Stimulated activated CD8-positive, alpha-beta memory T cell treated with anti-CD3 and anti-CD28 coated beads, Interleukin-12 subunit alpha, Interleukin-12 subunit beta, amount 100 ng/mL, for 4 hours (primary cell): ENCODE measurements around the gene CLDN3.
"Not testable (repeated sequence)": the region's sequence is repeated elsewhere in the genome, so short reads cannot be mapped to it uniquely, and the experiment has no call there.

Source experiments
- DNase-seq: peaks from one replicate; pipeline ENCODE4 v3.0.0-alpha.2; 2020; ENCODE audit warnings: low read depth

The CLDN3 gene

DNA sequence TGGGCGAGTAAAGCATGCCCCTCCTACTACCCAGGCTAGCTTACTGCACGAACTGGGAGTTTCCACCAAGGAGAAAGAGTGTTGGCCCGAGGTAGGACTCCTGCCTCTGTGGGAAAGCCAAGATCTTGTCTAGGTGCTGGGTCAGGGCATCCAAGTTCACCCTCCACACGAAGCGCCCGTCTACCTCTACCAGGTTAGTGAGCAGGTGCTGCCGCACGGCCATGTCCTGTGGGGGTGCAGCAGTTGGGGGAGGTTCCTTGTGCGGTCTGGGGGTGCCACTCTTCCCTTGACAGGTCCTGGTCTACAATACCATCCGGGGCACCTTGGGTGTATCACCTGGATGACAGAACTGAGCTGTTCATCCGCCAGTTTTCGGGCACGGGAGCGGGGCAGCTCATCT lies 33.2 kb downstream of the CLDN3 start:
- no peak for DNase-seq

DNA sequence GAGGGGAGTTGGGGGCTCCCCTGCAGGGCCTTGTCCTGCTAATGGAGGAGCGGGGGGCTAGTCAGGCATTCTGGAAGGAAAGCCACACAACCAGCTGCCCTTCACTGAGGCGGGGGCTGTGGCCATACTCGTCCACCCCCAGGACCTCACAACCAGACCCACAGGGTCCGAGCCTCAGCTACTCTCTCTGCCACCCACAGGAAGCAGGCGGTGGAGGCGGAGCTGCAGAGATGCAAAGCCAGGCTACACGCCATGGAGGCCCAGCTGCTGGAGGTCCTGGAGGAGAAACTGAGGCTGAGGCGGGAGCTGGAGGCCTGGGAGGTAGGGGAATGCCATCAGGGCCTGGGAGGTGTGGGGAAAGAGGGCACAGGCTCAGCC lies 34.6 kb downstream of the CLDN3 start:
- no peak for DNase-seq

DNA sequence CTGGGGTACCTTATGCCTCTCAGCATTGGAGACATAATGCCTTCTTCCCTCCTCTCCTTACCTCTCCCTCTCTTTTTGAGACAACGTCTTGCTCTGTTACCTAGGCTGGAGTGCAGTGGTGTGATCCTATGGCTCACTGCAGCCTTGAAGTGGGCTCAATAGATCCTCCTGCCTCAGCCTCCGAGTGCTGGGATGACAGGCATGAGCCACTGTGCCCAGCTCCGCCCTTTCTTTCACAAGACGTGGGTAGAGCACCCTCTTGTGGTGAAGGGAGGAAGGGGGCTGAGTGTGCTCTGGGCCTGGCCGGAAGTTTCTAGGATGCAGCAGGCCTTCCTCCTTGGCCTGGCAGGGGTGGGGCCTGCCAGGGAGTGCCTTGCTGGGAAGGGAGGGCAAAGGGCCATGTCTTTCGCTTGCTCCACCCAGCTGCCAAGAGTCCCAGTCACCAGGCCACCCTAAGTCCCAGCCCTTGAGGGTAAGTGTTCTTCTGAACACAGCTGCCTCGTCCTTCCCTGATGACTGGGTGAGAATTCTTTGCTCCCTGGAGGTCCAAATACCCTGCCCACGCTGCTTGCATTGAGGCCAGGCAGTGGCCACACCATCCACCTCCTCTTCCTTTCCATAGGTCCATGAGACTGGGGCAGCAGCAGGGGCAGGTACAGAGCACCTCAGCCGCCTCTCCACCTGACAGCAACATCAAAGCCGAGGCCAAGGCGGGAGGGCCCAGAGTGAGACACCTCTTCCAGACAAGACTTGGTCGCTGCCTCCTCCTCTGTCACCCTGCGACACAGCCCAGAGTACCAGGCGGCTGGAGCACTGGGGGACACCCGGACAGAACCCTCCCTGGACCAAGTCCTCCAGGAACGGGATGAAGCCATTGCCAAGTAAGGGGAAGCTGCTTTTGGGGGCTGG lies 35.2 kb downstream of the CLDN3 start:
- DNase-seq: peak; percentile 54

DNA sequence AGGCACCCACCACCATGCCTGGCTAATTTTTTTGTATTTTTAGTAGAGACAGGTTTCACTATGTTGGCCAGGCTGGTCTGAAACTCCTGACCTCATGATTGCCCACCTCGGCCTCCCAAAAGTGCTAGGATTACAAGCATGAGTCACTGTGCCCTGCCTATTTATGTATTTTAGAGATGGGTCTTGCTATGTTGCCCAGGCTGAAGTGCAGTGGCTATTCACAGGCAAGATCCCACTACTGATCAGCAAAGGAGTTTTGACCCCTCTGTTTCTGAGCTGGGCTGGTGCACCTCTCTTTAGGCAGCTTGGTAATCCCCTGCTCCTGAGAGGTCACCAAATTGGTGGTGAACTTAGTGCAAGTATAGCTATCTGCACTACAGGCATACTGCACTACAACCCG lies 37.7 kb downstream of the CLDN3 start:
- DNase-seq: no peak

DNA sequence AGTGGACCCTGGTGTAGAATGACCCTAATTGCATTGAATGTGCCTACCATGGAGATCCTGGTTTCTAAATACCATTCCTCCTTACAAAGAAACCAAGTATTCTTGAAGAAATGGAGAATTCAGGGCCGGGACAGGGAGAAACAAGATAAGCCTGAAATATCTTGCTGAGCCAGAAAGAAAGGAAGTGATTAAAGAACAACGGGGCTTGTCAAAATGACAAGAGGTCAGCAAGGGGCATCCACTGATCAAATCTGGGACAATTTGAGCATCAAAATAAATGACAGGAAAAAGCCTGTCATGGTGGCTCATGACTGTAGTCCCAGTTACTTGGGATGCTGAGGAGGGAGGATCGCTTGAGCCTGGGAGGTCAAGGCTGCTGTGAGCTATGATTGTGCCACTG lies 39.6 kb downstream of the CLDN3 start:
- DNase-seq: no peak

DNA sequence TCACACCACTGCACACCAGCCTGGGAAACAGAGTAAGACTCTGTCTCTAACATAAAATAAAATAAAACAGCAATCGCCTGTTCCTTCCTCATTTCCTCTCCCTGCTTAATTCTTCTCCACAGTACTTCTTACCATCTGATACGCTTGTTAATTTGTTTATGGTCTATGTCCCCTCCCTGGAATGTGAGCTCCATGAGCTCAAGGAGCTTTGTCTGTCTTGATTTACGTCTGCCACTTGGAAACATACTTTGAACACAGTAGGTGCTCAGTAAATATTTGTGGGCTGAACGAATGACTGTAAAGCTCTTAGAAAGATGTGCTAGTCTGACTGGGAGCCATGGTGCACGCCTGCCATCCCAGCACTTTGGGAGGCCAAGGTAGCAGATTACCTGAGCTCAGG lies 41.5 kb downstream of the CLDN3 start:
- DNase-seq: no peak

DNA sequence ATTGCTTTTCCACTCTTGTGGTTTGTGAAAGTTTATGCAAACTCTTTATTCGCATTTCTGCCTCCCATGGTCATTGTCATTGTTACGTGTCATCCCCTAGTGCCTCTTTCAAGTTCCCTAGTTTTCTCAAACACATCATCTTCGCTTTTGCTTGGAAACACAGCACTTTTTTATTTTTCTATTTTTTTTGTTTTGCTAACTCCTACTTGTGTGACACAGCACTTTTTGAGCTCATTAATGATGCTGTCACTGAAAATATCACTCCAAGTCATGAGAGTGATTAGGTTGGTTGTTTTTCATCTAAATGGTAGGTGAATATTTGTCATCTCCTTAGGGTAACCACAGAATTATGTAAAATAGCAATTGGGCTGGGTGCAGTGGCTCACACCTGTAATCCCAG lies 42.1 kb downstream of the CLDN3 start:
- no peak for DNase-seq

DNA sequence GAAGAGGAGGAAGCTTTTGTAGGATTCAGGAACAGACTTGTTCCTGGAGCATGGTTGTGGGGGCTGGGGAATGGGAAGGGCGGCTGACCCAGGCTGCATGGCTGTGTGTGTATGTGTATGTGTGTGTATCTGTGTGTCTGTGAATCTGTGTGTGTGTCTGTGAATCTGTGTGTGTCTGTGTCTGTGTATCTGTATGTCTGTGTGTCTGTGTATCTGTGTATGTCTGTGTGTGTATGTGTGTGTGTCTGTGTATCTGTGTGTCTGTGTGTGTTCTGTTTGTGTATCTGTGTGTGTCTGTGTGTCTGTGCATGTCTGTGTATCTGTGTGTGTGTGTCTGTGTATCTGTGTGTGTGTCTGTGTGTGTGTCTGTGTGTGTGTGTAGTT lies 44.0 kb downstream of the CLDN3 start:
- no peak for DNase-seq

DNA sequence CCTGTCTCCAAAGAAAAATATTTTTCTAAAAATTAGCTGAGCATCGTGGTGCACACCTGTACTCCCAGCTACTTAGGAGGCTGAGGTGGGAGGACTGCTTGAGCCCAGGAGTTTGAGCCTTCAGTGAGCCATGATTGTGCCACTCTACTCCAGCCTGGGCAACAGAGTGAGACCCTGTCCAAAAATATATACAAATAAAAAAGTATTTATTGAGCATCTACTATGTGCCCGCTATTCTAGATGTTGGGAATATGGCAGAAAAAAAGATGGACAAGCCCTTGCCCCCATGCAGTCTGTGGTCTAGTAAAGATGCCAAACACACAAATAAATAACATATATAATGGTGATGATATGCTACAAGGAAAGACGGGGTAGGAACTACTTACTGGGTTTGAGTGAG lies 46.3 kb downstream of the CLDN3 start:
- no peak for DNase-seq

DNA sequence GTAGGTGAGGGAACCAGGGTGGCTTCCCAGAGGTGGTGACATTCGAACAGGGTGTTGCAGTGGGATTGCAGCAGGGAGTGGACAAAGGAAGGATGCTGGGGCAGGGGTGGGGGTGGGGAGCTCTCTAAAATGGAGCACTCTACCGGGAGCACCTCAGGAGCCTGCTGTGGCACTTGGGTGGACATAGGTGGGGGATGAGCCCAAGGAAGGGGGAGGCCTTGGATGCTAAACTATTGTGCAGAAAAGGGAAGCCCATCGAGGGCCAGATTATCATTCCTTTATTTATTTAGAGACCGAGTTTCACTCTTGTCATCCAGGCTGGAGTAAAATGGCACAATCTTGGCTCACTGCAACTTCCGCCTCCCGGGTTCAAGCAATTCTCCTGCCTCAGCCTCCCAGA lies 47.3 kb downstream of the CLDN3 start:
- no peak for DNase-seq

DNA sequence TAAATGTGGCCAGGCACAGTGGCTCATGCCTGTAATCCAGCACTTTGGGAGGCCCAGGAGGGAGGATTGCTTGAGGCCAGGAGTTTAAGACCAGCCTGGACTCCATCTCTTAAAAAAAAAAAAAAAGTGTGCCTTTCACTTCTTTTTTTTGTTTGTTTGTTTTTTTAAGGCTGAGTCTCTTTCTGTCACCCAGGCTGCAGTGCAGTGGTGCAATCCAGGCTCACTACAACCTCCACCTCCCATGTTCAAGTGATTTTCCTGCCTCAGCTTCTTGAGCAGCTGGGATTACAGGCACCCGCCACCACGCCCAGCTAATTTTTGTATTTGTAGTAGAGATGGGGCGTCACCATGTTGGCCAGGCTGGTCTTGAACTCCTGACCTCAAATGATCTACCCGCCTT lies 47.9 kb downstream of the CLDN3 start:
- DNase-seq: not testable (repeated sequence)

DNA sequence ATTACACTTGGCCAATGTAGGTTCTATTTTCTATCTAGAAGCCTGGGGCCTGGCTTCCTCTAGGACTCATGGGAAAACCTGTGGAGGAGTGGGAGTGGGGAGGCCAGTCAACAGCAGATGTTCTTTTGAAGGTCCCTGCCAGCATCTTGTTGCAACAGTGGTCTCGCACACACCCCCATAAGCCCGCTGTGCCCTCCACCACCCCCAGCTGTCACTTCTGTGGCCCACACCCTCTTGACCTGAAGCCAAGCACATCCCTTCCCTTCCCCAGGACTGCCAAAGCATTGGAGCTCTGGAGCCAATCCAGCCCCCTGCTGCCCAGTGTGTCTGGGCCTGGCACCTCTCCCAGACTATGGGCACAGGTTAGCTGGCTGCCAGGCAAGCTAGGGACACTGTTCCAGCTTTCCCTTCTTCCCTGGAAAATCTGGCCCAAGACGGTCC lies 48.7 kb downstream of the CLDN3 start:
- DNase-seq: no peak

DNA sequence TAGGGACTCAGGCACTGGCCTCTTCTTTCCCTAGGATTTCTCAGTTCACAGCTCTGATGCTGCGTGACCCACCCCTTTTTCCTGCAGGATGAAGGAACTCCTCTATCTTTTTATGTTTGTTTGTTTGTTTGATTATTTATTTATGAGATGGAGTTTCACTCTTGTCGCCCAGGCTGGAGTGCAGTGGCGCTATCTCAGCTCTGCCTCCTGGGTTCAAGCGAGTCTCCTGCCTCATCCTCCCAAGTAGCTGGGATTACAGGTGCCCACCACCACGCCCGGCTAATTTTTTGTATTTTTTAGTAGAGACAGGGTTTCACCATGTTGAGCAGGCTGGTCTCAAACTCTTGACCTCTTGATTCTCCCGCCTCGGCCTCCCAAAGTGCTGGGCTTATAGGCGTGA lies 49.6 kb downstream of the CLDN3 start:
- DNase-seq: not testable (repeated sequence)

DNA sequence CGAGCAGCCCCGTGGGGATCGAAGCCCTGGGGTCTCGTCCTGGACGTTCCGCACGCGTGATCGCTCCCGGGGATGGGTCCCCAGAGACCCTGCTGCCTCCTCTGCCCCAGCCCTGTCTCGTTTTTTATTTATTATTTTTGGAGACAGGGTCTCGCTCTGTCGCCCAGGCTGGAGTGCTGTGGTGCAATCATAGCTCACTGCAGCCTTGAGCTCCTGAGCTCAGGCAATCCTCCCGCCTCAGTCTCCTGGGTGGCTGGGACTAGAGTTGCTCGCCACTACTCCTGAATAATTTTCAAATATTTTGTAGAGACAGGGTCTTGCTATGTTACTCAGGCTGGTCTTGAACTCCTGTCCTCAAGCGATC lies 50.3 kb downstream of the CLDN3 start:
- DNase-seq: no peak
